SK-N-MC (cell line): Measurements from ENCODE around the gene SAMM50.

ENCODE experiments used
- EZH2 ChIP-seq: fragments of 200-600 bp; sonication (generic); IDR thresholded peaks from one replicate; pipeline ENCODE4 v1.6.1; 2017; ENCODE audit warnings: antibody characterized with exemption
- FOXP2 ChIP-seq: optimal IDR thresholded peaks from 2 replicates; pipeline ENCODE3; 2011; ENCODE audit warnings: mild to moderate bottlenecking, moderate library complexity; ENCODE audit not compliant: insufficient read depth; ENCODE audit errors: extremely low read length, control extremely low read depth
- POLR2AphosphoS5 ChIP-seq: IDR thresholded peaks from 2 replicates; pipeline ENCODE4 v1.6.1; 2012; ENCODE audit warnings: mild to moderate bottlenecking, low read depth, low read length, borderline replicate concordance

- TF ChIP-seq POLR2AphosphoS5, result no peak
- TF ChIP-seq EZH2, result no peak
- no peak for TF ChIP-seq FOXP2
Observed at GRCh38 chr22:44000123-44000522, 44.9 kb downstream of the SAMM50 start.
